Measurements from ENCODE around the gene PAQR3.
"Not testable (repeated sequence)": the region's sequence is repeated elsewhere in the genome, so short reads cannot be mapped to it uniquely, and the experiment has no call there.

The PAQR3 gene

DNA sequence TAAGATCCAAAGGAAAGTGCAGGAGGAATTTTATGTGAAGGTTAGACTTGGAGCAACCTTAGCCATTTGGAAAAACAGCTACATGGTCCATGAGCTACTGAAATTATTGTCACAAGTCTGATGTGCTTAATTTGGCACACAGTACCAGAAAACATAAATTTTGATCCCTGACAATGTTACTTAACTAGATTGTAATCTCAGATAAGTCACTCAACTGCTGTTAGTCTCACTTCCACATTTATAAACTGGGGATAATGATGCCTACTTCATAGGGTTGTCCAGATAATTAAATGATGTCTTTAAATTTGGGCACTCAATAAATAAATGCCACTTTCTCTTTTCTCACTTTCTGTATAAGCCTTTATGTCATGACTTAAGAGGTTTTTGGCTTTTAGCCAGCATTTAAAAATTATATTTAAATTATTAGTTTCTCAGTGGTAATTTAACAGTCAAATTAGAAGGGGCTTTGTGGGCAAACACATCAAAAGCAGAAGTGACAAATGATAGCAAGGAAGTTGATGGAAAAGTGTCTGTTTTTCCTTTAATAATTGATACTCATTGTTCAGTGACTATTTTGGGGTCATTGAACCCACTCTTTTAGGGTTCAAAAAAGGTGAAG lies 58.3 kb downstream of the PAQR3 start:
- Histone ChIP-seq H3K36me3 (ENCODE audit: control insufficient read depth in 1 of 2, insufficient read depth in 2 of 2, low read length in 2 of 2) (peaks cover 19% of the 10 kb centered on the region in 2 donors), H3K4me3 (ENCODE audit: low read depth in 1 of 2, low read length in 2 of 2) (no peak overlapping the region), H3K9me3 (ENCODE audit: control insufficient read depth in 1 of 2, low read length in 2 of 2) (no peaks in the 10 kb centered on the region), H3K27ac (ENCODE audit: low read length) (no peak overlapping the region), H3K4me1 (ENCODE audit: control insufficient read depth in 1 of 2, insufficient read depth in 2 of 2, low read length in 2 of 2) (no peaks in the 10 kb centered on the region), H3K27me3 (ENCODE audit: low read depth, low read length) (no peaks in the 10 kb centered on the region)

- H3K27me3 ChIP-seq (ENCODE audit: low read depth, low read length) = no peaks in the 10 kb centered on the region
- H3K27ac ChIP-seq (ENCODE audit: low read length) = no peak overlapping the region
- no peak overlapping the region for H3K4me3 ChIP-seq (ENCODE audit: low read depth in 1 of 2, low read length in 2 of 2)
Observed at GRCh38 chr4:78878031-78878430, 61.2 kb downstream of the PAQR3 start.

GRCh38 chr4:78876568-78877320 lies 62.5 kb downstream of the PAQR3 start:
- Histone ChIP-seq H3K36me3 (ENCODE audit: control insufficient read depth in 1 of 2, insufficient read depth in 2 of 2, low read length in 2 of 2) (peaks cover 31 to 41% of the 10 kb centered on the region in 2 donors), H3K27ac (ENCODE audit: low read length) (no peak overlapping the region), H3K27me3 (ENCODE audit: low read depth, low read length) (no peaks in the 10 kb centered on the region), H3K9me3 (ENCODE audit: control insufficient read depth in 1 of 2, low read length in 2 of 2) (no peaks in the 10 kb centered on the region), H3K4me3 (ENCODE audit: low read depth in 1 of 2, low read length in 2 of 2) (no peak overlapping the region), H3K4me1 (ENCODE audit: control insufficient read depth in 1 of 2, insufficient read depth in 2 of 2, low read length in 2 of 2) (no peaks in the 10 kb centered on the region)

More at GRCh38 chr4:78878031-78878430, 61.2 kb downstream of the PAQR3 start:
- Histone ChIP-seq H3K9me3 (ENCODE audit: control insufficient read depth in 1 of 2, low read length in 2 of 2) (no peaks in the 10 kb centered on the region), H3K4me1 (ENCODE audit: control insufficient read depth in 1 of 2, insufficient read depth in 2 of 2, low read length in 2 of 2) (no peaks in the 10 kb centered on the region), H3K36me3 (ENCODE audit: control insufficient read depth in 1 of 2, insufficient read depth in 2 of 2, low read length in 2 of 2) (peaks cover 23 to 30% of the 10 kb centered on the region in 2 donors)

GRCh38 chr4:78870056-78870455 lies 69.2 kb downstream of the PAQR3 start:
- H3K9me3 ChIP-seq (ENCODE audit: control insufficient read depth in 1 of 2, low read length in 2 of 2) = no peaks in the 10 kb centered on the region
- H3K27me3 ChIP-seq (ENCODE audit: low read depth, low read length) = no peaks in the 10 kb centered on the region
- peaks cover 19 to 43% of the 10 kb centered on the region in 2 donors for H3K36me3 ChIP-seq (ENCODE audit: control insufficient read depth in 1 of 2, insufficient read depth in 2 of 2, low read length in 2 of 2)
- no peak overlapping the region for H3K27ac ChIP-seq (ENCODE audit: low read length)
- H3K4me3 ChIP-seq (ENCODE audit: low read depth in 1 of 2, low read length in 2 of 2) = no peak overlapping the region
- no peaks in the 10 kb centered on the region for H3K4me1 ChIP-seq (ENCODE audit: control insufficient read depth in 1 of 2, insufficient read depth in 2 of 2, low read length in 2 of 2)

GRCh38 chr4:78868712-78869111 lies 70.5 kb downstream of the PAQR3 start:
- not testable (repeated sequence) for H3K27ac ChIP-seq (ENCODE audit: low read length)
- peaks cover 19 to 39% of the 10 kb centered on the region in 2 donors for H3K36me3 ChIP-seq (ENCODE audit: control insufficient read depth in 1 of 2, insufficient read depth in 2 of 2, low read length in 2 of 2)

DNA sequence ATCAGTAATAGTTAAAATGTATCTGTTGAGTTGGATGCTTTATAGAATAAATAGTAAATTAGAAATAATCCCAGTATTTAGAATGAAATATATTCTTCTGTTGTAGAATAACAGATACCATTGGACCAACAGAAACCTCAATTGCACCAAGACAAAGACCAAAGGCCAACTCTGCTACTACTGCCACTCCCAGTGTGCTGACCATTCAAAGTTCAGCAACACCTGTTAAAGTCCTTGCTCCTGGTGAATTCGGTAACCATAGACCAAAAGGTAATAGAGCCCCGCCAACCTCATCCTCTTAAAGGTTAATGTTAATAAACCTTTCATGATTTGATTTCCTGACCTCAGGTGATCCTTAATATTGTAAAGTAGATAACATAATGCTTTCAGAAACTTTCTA lies 73.8 kb downstream of the PAQR3 start:
- H3K36me3 ChIP-seq (ENCODE audit: control insufficient read depth in 1 of 2, insufficient read depth in 2 of 2, low read length in 2 of 2) = peaks cover 7 to 19% of the 10 kb centered on the region in 2 donors
- no peak overlapping the region for H3K4me3 ChIP-seq (ENCODE audit: low read depth in 1 of 2, low read length in 2 of 2)
- H3K27ac ChIP-seq (ENCODE audit: low read length) = no peak overlapping the region

More at GRCh38 chr4:78868712-78869111, 70.5 kb downstream of the PAQR3 start:
- not testable (repeated sequence) for H3K9me3 ChIP-seq (ENCODE audit: control insufficient read depth in 1 of 2, low read length in 2 of 2); H3K4me3 ChIP-seq (ENCODE audit: low read depth in 1 of 2, low read length in 2 of 2); H3K27me3 ChIP-seq (ENCODE audit: low read depth, low read length); H3K4me1 ChIP-seq (ENCODE audit: control insufficient read depth in 1 of 2, insufficient read depth in 2 of 2, low read length in 2 of 2)

GRCh38 chr4:78864405-78865024 lies 74.7 kb downstream of the PAQR3 start:
- Histone ChIP-seq H3K9me3 (ENCODE audit: control insufficient read depth in 1 of 2, low read length in 2 of 2) (no peaks in the 10 kb centered on the region), H3K4me1 (ENCODE audit: control insufficient read depth in 1 of 2, insufficient read depth in 2 of 2, low read length in 2 of 2) (no peaks in the 10 kb centered on the region), H3K27me3 (ENCODE audit: low read depth, low read length) (no peaks in the 10 kb centered on the region), H3K4me3 (ENCODE audit: low read depth in 1 of 2, low read length in 2 of 2) (no peak overlapping the region), H3K36me3 (ENCODE audit: control insufficient read depth in 1 of 2, insufficient read depth in 2 of 2, low read length in 2 of 2) (peaks cover 12 to 19% of the 10 kb centered on the region in 2 donors), H3K27ac (ENCODE audit: low read length) (no peak overlapping the region)

More for the DNA sequence above, 73.8 kb downstream of the PAQR3 start:
- Histone ChIP-seq H3K9me3 (ENCODE audit: control insufficient read depth in 1 of 2, low read length in 2 of 2) (no peaks in the 10 kb centered on the region), H3K27me3 (ENCODE audit: low read depth, low read length) (no peaks in the 10 kb centered on the region), H3K4me1 (ENCODE audit: control insufficient read depth in 1 of 2, insufficient read depth in 2 of 2, low read length in 2 of 2) (no peaks in the 10 kb centered on the region)

- Histone ChIP-seq H3K27me3 (ENCODE audit: low read depth, low read length) (no peaks in the 10 kb centered on the region), H3K4me3 (ENCODE audit: low read depth in 1 of 2, low read length in 2 of 2) (no peak overlapping the region), H3K36me3 (ENCODE audit: control insufficient read depth in 1 of 2, insufficient read depth in 2 of 2, low read length in 2 of 2) (peaks cover 14 to 19% of the 10 kb centered on the region in 2 donors), H3K27ac (ENCODE audit: low read length) (no peak overlapping the region), H3K9me3 (ENCODE audit: control insufficient read depth in 1 of 2, low read length in 2 of 2) (no peaks in the 10 kb centered on the region), H3K4me1 (ENCODE audit: control insufficient read depth in 1 of 2, insufficient read depth in 2 of 2, low read length in 2 of 2) (no peaks in the 10 kb centered on the region)
Observed at GRCh38 chr4:78863991-78864390, 75.2 kb downstream of the PAQR3 start.

DNA sequence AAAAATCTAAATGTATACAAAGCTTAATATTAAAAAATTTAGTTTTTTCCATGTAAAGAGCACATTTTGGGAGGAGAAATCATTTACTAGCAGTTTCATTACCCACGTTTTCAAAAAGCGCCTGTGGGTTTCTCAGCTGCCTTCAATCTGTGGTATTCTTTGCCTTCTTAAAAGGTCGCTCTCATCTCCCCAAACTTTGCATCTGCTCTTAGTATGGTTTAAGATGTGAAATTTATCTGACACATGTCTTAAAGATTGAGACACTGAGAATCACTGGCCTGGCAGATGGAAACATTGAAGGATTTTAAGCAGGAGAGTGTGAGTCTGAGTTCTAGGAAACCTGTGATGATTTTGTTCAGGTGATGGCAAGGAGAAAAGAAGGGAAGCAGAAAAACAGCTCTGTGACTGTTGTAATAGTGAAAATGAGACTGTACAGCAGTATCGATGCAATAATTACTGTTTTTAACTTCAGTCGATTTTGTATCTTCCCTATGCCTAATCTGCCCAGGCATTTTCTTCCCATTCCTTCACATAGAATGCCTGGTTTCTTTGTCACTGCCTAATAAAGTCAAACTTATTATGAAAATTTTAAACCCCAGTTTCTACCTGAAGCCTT lies 75.9 kb downstream of the PAQR3 start:
- Histone ChIP-seq H3K9me3 (ENCODE audit: control insufficient read depth in 1 of 2, low read length in 2 of 2) (no peaks in the 10 kb centered on the region), H3K27me3 (ENCODE audit: low read depth, low read length) (no peaks in the 10 kb centered on the region), H3K4me1 (ENCODE audit: control insufficient read depth in 1 of 2, insufficient read depth in 2 of 2, low read length in 2 of 2) (no peaks in the 10 kb centered on the region), H3K27ac (ENCODE audit: low read length) (no peak overlapping the region), H3K36me3 (ENCODE audit: control insufficient read depth in 1 of 2, insufficient read depth in 2 of 2, low read length in 2 of 2) (peaks cover 14 to 18% of the 10 kb centered on the region in 2 donors), H3K4me3 (ENCODE audit: low read depth in 1 of 2, low read length in 2 of 2) (no peak overlapping the region)

GRCh38 chr4:78862314-78862737 lies 76.9 kb downstream of the PAQR3 start:
- H3K4me3 ChIP-seq (ENCODE audit: low read depth in 1 of 2, low read length in 2 of 2) = no peak overlapping the region
- peaks cover 10 to 14% of the 10 kb centered on the region in 2 donors for H3K36me3 ChIP-seq (ENCODE audit: control insufficient read depth in 1 of 2, insufficient read depth in 2 of 2, low read length in 2 of 2)
- H3K27ac ChIP-seq (ENCODE audit: low read length) = no peak overlapping the region
- no peaks in the 10 kb centered on the region for H3K27me3 ChIP-seq (ENCODE audit: low read depth, low read length)
- no peaks in the 10 kb centered on the region for H3K9me3 ChIP-seq (ENCODE audit: control insufficient read depth in 1 of 2, low read length in 2 of 2)
- H3K4me1 ChIP-seq (ENCODE audit: control insufficient read depth in 1 of 2, insufficient read depth in 2 of 2, low read length in 2 of 2) = no peaks in the 10 kb centered on the region
